M059J (cell line): Measurements from ENCODE around the gene RNF148. TPM values are rescaled to one million over a fixed set of nuclear protein-coding genes. Genes with fewer than 3 reads are reported as not detected.

ENCODE experiments used
- DNase-seq: peaks from one replicate; pipeline ENCODE4 v3.0.0-alpha.2; 2012; ENCODE audit warnings: low read depth
- total RNA-seq: library from RNA; depleted of rRNA; stranded (reverse); fragments of >200 nt; shearing (Covaris generic); gene quantifications from 2 replicates; pipeline ENCODE4 v1.2.3, GENCODE V29; 2014; rRNA removed

Gene RNF148, protein sequence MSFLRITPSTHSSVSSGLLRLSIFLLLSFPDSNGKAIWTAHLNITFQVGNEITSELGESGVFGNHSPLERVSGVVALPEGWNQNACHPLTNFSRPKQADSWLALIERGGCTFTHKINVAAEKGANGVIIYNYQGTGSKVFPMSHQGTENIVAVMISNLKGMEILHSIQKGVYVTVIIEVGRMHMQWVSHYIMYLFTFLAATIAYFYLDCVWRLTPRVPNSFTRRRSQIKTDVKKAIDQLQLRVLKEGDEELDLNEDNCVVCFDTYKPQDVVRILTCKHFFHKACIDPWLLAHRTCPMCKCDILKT
- not detected in 2 replicates for total RNA-seq

- DNase-seq, result no peak
Measured at GRCh38 chr7:122702872-122703510, at the start of gene RNF148. Gene RNF148 (minus strand): TSS chr7:122702922. CDS start chr7:122702750, 172 bp downstream.

DNA sequence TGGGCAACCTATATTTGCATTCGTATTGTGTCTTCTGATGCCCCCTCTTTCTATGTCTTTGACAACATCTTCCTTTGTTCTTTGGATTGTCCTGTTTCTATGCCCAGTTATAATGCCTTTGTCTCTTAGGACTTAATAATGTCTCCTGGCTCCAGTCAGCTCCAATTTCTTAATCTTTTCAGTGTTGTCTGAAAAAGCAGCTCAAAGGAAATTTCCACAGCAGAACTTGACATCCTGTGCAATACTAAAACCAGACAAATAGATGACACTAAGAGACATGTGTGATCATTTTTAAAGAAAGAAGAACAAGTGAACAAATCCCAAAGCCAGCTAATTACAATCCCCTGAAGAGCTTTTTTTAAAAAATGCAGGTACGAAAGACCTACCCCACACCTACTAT lies 47.7 kb upstream of the RNF148 start:
- DNase-seq, result no peak

DNA sequence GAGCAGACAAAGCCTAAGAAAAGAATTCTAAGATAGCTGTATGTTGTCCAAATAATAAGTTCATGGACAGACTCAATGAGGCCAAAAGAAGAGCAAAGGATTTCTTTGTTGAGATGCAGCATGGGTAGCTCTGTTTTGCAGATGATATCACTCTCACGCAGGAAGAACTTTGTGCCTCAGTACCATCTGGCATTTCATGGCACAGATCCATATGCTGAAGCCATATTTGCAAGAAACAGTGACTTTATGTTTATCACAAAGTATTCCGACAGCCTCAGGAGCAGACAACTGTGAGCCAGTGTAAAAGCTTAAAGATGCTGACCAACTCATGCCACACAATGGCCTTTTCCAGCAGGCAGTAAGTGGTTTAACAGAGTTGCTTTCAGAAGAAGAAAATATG lies 45.5 kb upstream of the RNF148 start:
- no peak for DNase-seq

- no peak for DNase-seq
Measured at GRCh38 chr7:122746948-122747347, 44.2 kb upstream of the RNF148 start.

GRCh38 chr7:122743211-122743610 lies 40.5 kb upstream of the RNF148 start:
- DNase-seq, result no peak

DNA sequence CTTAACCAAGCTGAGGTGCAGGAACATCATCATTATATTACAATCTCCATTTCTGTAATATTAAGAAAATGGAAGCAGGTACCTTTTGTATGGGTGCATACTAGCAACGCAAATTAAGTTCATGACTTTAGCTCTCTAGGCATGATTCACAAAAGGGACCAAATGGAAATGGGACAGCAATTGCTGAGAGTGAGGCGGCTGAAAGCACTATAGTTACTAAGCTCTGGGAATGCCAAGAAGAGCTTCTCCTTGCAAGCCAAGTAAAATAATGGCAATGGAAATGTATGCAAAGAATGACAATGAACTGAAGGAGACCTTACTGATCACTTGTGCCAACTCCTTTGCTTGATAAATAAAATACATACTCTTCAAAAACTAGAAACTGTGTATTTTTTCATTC lies 36.2 kb upstream of the RNF148 start:
- no peak for DNase-seq

- no peak for DNase-seq
Measured at GRCh38 chr7:122736183-122736582, 33.5 kb upstream of the RNF148 start.

- DNase-seq, result no peak
Measured at GRCh38 chr7:122727759-122728158, 25.0 kb upstream of the RNF148 start.

- DNase-seq, result no peak
Measured at GRCh38 chr7:122727354-122727753, 24.6 kb upstream of the RNF148 start.

DNA sequence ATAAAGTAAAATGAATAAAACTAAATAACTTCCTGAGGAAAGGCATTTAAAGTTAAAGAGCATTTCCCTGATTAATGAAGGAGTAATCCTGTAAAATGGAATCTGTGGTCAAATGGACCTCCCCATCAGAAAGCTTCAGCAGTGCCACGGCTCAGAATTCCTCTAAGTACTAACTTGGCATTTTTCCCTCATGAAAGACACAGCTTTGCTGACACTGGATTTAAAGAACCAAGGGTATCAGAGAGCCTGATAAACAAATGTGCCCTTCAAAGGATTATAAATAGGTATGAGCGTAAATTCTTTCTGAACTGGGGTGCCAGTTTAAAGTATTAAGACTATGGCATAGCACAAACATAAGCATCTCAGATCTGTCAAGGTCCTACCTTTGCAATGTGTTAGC lies 24.2 kb upstream of the RNF148 start:
- no peak for DNase-seq

- no peak for DNase-seq
Measured at GRCh38 chr7:122724366-122724765, 21.6 kb upstream of the RNF148 start.

GRCh38 chr7:122719010-122719578 lies 16.4 kb upstream of the RNF148 start:
- no peak for DNase-seq

- no peak for DNase-seq
Measured at GRCh38 chr7:122717356-122718089, 14.8 kb upstream of the RNF148 start.

DNA sequence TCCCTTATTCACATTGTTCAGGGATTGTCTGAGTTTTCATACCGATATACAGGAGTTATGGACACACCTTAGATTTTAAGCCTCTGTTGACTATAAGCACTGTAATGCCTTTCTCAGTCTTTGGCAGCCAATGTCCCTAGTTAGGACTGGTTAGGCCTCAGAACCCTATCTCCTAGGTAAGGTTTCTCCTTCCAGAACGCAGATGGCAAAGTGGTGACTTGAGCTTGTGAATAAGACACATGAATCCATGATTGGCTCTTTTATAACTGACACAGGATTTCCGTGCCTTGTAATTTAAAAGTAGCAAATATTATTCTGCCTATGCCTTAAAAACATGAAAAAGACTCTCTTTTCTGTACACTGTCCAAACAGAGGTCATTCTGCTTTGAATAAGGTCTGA lies 12.5 kb upstream of the RNF148 start:
- DNase-seq, result no peak

DNA sequence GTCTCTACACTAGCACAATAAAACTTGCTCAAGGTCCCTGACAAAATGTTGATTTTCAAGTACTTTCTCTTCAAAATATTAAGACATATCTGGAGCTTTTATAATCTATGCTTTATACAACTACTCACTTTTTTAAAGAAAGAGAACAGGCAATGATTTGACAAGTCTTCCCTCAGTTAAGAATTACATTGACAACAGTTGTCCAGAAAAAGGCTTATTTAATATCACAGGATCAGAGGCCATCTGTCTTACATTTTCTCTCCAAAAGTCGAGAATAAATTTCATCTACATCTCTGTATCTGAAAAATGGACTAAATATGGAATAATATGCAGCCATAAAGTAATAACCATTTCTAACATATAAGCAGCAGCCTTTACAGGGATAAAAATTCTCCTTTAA lies 8.2 kb upstream of the RNF148 start:
- DNase-seq, result no peak

GRCh38 chr7:122709930-122710646 lies 7.4 kb upstream of the RNF148 start:
- DNase-seq, result no peak

DNA sequence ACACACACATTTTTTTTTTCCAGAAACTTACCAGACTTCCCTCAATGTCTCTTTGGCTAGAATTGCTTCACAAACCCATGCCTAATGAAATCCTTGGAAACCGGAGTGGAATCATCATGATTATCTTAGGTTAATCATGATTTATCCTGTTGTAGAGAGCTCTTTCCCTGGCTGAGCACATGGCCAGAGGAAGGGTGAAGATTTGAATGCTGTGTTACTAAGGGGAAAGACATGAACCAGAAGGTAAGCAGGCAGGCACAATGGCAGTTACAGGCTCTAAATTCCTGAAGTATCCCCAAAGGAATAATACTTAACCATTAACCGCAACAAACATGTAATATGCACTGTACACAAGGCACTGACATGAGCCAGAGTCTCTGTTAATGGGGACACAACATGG lies 4.1 kb upstream of the RNF148 start:
- no peak for DNase-seq

DNA sequence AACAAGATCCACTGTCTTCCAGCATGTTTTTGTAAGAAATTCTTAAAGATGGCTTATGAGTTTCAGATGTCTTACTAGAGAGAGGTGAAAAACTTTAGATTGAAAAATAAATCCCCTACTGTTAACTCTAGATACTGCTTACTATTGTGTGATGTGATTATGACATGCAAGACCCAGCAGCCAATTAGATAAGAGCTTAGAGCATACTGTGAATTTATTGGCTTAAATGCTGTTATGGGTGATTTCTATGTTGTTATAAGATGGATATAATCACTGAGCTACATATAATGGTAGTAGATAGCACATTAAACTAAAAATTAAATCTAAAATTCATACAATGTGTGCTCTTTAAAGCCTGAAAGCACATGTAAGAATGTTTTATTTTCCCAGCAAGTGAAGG lies 3.7 kb downstream of the RNF148 start, which contains the start of gene RNF133:
TSS of gene RNF133 (minus strand) at position 101 of the 400 bp plus-strand sequence. CDS start 199 bp downstream, outside the sequence.
- no peak for DNase-seq

DNA sequence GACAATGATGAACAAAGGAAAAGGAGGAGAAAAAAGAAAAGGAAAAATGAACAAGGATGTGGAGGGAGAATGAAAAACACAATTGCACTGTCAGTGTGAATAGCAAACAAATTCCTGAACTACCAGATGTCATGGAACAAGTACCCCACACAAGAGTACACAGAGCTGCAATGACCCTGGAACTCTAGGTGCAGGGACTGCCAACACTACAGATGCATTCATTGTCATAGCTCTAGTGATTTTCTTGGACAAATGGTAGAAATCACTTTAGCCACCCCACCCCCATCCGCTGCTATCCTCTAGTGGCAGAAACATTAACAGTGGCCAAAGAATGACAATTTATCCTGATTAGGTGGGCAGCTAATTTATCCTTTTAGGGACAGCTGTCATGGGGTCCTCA lies 6.9 kb downstream of the RNF148 start:
- no peak for DNase-seq

DNA sequence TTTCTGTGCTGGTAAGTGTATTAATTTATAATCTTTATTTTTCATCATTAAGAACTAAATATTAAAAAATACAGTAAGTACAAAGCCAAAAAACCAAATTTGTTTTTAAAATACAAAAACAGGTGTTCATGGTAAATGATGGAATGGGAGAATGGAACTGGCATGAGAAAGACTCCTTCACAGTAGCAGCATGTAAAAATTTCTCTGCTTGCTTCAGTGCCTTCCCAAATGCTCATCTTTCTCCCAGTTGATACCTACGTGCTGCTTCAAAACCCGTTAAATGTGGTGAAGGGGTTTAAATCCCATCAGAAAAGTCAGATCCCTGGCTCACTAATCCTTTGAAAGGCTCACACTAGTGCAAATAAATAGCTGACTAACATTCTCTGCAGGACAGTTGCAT lies 8.0 kb downstream of the RNF148 start:
- no peak for DNase-seq

DNA sequence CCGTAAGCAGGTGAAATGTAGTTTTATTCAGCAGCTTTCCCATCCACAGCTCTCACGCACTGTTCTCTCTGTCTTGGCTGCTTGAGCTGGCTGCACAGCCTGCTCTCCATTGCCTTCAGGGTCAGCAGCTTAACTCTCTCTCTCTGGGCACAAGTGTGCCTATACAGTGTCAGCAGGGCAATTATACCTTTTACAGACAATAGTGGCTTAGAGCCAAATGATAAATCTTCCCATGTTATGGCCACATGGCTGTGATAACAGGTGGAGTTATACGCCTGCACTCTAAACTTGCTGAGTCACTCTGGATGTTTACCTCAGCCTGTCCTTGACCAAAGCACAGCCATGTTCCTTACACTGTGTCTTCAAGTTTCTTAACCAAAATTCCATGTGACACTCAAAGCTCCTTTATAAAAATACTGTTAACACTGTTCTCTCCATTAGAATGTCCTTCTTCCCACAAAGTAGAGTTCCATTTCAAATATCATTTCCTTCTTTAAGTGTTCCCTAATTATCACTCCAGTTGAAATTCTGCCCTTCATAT lies 9.9 kb downstream of the RNF148 start:
- no peak for DNase-seq
